HG03159 (cell line): ENCODE measurements around the gene LYPD3.
"Not testable (repeated sequence)": the region's sequence is repeated elsewhere in the genome, so short reads cannot be mapped to it uniquely, and the experiment has no call there.

Experiments used
- ATAC-seq: cut with Tn5 transposase; IDR thresholded peaks from one replicate; pipeline ENCODE4 v1.9.1; 2021; ENCODE audit warnings: mild to moderate bottlenecking, moderate library complexity; ENCODE audit not compliant: unreplicated experiment

Gene LYPD3

GRCh38 chr19:43462785-43463380 is 2.5 kb downstream of the LYPD3 start:
- ATAC-seq = no peak

DNA sequence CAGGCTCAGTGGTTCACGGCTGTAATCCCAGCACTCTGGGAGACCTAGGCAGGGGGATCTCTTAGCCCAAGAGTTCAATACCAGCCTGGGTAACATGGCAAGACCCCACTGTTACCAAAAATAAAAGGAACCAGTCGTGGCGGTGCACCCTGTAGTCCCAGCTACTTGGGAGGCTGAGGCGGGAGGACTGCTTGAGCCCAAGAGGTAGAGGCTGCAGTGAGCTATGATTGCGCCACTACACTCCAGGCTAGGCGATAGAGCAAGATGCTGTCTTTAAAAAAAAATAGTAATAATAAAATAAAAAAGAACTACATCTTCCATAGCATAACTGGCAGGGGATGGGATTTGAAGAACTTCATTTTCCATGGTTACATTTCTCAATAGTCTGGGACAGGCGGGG is 3.0 kb downstream of the LYPD3 start:
- no peak for ATAC-seq

DNA sequence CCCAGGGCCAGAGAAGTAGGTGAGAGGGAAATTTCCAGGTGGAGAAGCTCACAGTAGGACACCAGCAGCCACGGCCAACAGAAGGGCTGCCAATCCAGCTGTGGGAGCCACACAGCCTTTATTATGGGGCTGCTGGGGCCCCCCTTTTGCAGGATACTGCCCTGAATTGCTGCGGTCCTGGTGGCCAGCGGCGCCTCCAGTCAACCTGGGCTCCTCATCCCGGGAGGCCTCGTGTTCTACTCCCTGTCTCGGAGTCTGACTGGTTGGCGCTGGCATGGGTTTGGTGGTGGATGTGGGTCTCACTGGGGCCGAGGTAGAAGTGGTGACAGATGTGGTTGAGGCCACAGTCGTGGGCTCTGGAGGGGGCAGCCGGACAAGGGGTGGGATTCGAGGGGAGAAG is 4.1 kb downstream of the LYPD3 start:
- ATAC-seq = no peak

DNA sequence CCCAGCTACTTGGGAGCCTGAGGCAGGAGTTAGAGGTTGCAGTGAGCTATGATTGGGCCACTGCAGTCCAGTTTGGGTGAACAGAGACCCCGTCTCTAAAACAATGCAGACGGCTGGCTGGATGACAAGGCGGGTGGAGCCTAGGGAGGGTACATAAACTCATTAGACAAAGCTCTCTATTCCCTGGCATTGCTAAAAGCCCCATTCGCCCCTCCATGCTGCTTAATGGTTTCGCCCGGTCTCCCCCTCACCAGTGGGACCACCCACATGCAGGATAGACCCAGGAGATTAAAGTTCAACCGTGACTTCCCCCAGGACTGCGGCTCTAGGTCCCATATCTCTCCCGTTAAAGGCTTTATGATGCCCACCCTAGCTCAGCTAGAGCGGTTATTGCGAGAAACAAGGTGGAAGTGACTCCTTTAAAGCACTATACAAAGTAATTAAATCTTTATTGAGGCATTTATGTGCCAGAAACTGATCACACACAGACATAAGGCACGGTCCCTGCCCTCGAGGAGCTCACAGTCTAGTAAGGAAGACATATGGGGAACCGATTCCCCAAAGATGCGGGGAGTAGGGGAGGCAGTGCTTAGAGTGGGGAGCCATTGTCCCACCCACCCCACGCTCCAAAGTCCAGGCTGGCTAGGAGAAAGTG is 4.9 kb downstream of the LYPD3 start:
- ATAC-seq = no peak

DNA sequence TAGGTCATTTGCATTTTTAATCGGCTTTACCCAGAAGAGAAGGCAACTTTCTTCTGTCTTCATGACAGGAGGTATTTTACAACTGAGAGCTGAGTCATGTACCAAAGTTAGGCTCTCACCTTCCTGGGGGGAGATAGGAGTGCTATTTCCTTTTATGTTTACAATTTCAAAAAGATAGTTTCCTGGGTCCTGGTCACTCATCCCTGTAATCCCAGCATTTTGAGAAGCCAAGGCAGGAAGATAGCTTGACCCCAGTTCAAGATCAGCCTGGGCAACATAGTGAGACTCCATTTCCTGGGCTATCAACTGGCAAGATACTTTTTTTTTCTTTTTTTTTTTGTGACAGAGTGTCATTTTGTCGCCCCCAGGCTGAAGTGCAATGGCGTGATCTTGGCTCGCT is 7.6 kb downstream of the LYPD3 start:
- ATAC-seq = no peak

GRCh38 chr19:43455321-43456113 is 9.9 kb downstream of the LYPD3 start:
- no peak for ATAC-seq

DNA sequence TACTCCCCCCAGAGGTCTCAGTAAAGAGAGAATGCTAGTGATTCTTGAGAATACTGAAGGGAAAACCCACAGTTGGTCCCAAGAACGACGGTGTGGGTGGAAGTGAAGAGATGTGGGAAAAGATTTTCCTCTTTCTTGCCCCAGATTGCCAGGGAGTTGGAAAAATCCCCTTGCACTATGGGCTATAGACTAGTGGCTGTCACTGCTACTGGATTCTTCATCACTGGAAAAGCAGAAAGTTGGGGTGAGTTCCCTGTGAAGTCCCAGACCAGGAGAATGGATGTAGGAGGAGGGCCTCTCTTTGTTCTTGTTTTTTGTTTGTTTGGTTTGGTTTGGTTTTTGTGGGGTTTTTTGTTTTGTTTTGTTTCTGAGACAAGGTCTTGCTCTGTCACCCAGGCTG is 11.4 kb downstream of the LYPD3 start:
- no peak for ATAC-seq

- ATAC-seq = no peak
These were observed 12.8 kb downstream of the LYPD3 start for GRCh38 chr19:43452582-43452981.

DNA sequence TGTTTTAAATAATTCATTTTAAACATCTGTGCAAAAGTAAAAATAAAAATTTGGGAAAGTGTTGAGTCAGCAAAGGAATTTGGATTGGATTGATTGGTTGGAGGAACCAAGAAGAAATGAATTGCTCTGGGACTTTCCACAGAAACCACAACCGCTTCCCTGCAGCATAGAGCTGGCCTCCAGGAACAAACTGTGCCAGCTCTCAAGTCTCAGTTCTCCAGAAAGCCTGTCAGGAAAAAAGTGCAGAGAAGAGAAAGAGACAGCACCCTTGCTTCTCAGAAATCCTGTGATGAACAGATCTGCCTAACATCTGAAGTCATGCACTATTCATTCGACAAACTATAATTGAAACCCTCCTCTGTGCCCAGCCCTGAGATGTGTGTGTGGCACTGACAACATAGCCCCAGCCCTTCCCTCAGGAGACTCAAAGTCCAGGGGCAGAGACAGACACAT is 14.8 kb downstream of the LYPD3 start:
- ATAC-seq = no peak

GRCh38 chr19:43447655-43448054 is 17.8 kb downstream of the LYPD3 start:
- no peak for ATAC-seq

DNA sequence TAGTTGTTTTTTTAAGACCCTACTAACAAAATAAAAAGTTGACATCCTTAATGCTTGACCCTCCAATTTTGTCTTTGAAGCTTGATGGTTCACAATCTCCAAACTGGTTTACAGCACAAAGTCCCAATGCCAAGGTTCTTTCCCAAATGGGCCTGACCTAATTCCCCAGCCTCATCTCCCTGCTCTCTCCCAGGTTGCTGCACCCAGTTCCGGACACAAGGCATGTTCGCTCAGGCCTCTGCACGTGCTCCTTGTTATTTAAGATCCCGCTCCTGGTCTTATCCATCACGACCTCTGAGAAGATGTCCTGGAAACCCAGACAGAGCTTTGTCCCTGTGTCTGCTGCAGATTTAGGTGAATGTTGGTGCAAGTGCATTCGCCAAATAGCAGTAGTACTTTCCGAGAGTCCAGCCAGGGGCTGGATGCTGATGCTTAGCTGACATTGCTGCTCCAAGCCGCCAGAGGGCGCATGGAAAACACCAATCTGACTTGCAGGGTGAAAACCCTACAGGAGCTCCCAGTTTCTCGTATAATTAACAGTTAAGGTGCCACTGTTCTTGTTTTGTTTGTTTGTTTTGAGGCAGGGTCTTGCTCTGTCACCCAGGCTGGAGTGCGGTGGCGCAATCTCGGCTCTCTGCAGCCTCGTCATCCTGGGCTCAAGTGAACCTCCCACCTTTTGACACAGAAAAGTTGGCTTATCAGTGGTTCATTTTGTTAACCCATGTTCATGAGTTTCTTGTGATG is 18.5 kb downstream of the LYPD3 start:
- no peak for ATAC-seq

- no peak for ATAC-seq
These were observed 20.0 kb downstream of the LYPD3 start for GRCh38 chr19:43445426-43445825.

DNA sequence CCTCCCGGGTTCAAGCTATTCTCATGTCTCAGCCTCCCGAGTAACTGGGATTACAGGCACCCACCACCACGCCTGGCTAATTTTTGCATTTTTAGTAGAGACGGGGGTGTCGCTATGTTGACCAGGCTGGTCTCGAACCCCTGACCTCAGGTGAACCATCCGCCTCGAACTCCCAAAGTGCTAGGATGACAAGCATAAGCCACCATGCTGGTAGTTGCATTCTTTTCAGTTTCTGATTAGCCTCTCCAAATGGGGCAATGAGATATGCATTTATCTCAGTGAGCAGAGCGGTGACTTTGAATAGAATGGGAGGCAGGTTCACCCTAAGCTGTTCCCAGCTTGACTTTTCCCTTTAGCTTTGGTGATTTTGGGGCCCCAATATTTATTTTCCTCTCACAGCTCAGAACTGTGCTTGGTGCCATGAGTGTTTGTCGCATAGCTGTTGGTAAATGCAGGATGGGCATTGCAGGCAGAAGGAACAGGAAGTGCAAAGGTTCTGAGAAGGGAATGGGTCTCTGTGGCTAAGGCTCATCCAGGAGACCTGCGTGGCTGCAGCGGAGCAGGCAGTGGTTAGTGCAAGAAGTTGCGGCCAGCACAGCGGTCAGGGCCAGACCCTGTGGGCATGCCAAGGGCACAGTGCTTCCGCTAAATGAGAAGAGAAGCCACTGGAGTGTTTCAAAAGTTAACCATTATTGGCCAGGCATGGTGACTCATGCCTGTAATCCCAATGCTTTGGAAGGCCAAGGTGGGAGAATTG is 20.7 kb downstream of the LYPD3 start:
- ATAC-seq = no peak

- ATAC-seq = not testable (repeated sequence)
These were observed 21.3 kb downstream of the LYPD3 start for GRCh38 chr19:43444091-43444490.

- ATAC-seq = no peak
These were observed 23.7 kb downstream of the LYPD3 start for GRCh38 chr19:43441716-43442115.

DNA sequence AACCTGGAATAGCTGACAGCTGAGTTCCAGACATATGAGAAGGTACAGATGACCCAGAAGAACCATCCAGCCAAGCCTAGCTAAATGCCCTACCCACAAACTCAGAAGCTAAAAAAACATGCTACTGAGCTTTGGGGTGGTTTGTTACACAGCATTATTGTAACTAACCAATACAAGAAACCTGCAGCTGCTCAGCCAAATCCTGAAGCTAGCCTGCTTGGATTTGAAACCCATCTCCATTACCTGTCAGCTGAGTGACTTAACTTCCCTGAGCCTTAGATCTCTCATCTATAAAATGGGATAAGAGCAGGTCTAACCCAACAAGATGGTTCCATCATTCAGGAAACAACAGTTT is 25.7 kb downstream of the LYPD3 start:
- no peak for ATAC-seq

DNA sequence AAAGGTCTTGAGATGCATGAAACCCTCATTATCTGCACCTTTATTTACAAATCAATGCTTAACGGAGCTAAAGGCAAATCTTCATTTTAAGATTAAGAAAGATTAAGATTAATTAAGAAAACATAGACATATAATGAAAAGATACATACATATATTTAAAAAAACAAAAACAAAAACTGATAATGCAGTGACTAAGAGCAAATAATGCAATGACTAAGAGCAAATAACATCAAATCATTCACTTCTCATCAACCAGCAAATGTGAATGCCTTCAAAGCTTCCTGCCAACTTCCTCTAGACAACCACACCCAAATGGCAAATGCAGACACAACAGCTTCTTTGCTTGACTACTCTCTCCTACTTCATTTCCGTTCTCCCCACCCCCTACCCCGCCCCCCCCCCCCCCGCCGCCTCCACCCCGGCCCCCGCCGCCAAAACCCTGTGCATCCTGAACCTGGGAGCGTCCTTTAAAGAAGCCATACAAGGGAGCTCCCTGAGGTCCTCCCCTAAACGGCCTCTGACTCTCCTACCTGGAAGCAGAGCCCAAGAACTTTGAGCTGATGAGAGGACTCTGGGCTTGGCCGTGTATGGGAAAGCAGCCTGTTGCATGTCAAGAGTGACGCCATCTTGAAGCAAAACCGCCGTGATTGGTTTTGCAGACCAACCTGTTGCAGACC is 26.2 kb downstream of the LYPD3 start:
- ATAC-seq = no peak

DNA sequence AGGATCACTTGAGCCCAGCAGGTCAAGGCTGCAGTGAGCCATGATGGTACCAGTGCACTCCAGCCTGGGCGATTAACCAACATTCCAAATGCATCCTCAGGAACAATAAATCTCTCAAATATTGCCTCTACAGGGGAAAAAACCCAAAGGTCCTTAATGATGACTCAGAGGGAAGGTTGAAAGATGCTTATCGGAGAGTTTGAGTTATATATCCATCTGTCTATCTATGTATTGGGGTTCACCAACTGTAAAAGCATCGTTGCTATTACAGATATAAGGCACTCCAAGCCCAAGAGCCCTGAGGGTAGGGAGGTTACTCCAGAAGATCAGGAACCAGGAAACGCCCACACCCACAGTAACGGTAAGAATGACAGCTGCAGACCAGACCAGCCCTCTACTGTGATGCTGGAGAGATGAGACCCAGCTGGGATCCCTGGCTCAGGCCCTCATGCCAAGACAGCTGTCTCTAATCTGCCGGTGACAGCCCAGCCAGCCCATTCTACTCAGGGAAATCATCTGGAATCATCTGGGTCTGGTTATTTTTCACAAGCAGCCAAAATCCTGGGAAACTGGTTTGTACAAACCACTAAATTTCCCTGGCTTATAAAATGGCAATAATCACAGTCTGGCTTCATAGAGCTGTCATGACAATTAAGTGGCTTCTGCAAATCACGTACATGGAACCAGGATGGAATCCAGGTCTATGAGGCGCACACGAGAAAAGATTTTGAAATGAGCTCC is 26.9 kb downstream of the LYPD3 start:
- ATAC-seq = no peak

DNA sequence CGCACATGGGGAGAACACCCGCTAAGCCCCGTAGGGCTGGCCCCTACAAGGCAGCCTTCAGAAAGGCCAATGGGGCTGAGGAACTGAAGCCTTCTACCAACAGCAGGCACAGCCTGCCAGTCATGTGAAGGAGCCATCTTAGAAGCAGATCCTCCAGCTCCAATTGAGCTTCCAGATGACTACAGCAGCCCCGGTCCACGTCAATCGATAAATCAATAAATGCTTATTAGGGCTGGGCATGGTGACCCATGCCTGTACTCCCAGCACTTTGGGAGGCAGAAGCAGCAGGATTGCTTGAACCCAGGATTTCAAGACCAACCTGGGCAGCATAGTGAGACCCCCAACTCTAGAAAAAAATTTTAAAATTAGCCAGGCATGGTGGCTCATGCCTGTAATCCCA is 27.7 kb downstream of the LYPD3 start:
- no peak for ATAC-seq

DNA sequence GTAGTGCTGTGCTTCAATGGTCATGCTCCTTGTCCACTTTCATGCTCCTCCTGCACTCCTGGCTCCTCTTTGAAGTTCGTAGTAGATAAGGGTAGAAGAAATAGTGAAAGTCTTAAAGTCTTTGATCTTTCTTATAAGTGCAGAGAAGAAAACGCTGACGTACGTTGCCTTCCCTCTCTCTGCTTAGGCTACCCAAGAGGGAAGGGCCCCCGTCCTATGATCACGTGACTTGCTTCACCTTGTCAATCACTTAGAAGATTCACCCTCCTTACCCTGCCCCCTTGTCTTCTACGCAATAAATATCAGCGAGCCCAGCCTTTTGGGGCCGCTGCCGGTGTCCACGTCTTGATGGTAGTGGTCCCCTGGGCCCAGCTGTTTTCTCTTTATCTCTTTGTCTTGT is 28.1 kb downstream of the LYPD3 start:
- not testable (repeated sequence) for ATAC-seq
